ENCODE measurements around the gene RFTN1.
A peak's percentile ranks its signal among the peaks of the same experiment; 100 is the strongest.

Gene RFTN1

DNA sequence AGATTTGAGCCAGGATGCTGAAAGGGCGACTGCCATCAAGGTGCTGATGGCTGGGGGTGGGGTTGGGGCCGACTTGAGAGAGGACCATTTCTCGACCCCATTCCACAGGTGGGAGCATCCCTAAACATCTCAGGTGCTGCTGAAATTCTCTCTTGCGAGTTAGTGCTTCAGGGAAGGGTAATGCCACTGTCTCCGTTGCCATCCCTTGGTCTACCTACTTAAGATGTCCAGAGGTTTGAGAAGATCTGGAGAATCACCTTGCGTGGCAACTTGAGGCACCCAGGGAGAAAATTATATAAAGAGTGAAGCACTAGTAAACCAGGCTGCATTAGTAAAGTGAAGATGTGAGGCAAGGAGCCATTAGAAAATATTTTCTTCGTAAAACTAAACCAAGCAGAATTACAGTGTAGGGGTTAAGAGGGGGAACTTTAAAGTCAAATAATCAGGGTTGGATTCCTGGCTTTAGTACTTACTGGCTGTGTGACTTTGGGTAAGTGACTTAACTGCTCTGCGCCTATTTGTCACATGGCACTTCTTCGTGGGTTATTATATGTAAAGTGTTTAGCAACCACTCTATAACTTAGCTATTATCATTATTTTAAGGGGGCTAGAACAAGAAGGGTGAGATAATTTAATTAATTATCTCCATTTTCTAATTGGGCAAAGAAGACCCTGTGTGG is 662 bp upstream of the RFTN1 start:
- peak overlapping the region; percentile 93 for H3K4me3 ChIP-seq (ENCODE audit: control insufficient read depth, low read depth, low read length)
- TF ChIP-seq, protein P1, sequence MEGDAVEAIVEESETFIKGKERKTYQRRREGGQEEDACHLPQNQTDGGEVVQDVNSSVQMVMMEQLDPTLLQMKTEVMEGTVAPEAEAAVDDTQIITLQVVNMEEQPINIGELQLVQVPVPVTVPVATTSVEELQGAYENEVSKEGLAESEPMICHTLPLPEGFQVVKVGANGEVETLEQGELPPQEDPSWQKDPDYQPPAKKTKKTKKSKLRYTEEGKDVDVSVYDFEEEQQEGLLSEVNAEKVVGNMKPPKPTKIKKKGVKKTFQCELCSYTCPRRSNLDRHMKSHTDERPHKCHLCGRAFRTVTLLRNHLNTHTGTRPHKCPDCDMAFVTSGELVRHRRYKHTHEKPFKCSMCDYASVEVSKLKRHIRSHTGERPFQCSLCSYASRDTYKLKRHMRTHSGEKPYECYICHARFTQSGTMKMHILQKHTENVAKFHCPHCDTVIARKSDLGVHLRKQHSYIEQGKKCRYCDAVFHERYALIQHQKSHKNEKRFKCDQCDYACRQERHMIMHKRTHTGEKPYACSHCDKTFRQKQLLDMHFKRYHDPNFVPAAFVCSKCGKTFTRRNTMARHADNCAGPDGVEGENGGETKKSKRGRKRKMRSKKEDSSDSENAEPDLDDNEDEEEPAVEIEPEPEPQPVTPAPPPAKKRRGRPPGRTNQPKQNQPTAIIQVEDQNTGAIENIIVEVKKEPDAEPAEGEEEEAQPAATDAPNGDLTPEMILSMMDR (IDR thresholded peaks at IDR 0.05; ENCODE audit: control insufficient read depth, insufficient read depth, low read depth, low read length, missing control alignments): no peak
- no peak for DNase-seq (ENCODE audit: low read depth)

DNA sequence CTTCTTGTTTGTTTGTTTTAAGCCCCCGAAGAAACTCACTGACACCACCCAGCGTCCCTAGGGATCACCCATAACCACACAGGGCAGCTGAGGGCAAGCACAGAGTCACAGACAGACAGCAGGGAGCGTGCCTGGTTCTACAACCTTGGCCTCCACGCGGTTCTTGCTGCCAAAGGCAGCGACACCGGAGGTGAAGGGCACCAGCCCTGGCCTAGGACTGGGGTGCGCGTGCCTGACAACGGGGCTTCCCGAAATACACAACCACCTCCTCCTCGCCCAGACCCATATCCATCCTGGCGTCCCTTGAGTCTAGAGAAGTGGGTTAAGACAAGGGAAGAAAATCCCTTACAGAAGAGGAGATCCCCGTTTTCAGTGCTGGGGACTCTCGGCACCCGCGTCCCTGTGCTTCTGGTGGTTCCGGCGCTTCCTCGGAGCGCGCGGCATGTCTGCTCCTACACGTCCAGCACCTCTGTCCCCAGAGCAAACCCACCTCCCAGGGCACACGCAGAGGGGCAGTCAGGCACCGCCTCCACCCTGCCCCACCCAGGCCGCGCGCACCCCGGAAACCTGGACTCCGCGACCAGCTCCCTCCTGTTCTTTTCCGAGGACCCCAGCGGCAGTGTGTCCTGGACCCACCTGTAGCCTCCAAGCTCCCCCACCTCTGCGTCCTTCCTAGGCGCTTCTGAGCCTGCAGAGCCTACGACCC is 911 bp downstream of the RFTN1 start:
- TF ChIP-seq, protein P1 (IDR thresholded peaks at IDR 0.05; ENCODE audit: control insufficient read depth, insufficient read depth, low read depth, low read length, missing control alignments): no peak
- DNase-seq (ENCODE audit: low read depth): no peak
- H3K4me3 ChIP-seq (ENCODE audit: control insufficient read depth, low read depth, low read length): peak overlapping the region; percentile 93

DNA sequence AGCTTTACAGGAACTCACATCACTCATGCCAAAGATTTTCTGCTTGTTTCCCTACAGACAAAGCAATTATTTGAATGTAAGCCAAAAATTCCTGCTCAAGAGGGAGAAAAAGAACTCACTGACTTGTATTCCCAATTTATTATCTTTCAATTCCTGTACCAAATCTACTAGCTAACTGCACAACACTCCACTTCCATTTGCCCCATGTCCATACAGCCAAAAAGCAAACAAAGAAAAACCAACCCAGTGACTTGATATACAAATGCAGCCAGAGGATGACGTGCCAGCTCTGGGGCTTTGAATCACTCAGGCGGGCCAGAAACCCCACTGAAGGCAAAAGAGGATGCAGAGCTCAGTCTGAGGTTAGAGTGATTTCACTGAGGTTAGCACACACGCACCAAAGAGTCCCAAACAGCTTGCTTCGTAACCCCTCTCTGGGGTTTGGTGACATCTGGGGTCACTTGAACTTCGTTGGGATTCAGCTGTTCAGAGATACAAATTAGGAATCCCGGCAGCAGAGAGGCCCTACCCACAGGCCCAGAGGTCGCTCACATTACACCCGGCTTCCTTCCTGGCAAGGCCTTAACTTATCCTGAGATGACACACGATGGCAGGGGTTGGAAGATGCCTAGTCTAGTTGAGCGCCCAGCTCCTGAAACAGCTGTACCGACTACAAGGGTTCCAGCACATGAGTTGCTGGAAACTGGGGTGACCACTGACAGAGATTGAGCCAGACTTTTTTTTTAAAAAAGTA is 1.6 kb downstream of the RFTN1 start:
- H3K4me3 ChIP-seq (ENCODE audit: control insufficient read depth, low read depth, low read length): peak overlapping the region; percentile 93
- TF ChIP-seq, protein P1 (IDR thresholded peaks at IDR 0.05; ENCODE audit: control insufficient read depth, insufficient read depth, low read depth, low read length, missing control alignments): no peak
- DNase-seq (ENCODE audit: low read depth): peak; percentile 63

DNA sequence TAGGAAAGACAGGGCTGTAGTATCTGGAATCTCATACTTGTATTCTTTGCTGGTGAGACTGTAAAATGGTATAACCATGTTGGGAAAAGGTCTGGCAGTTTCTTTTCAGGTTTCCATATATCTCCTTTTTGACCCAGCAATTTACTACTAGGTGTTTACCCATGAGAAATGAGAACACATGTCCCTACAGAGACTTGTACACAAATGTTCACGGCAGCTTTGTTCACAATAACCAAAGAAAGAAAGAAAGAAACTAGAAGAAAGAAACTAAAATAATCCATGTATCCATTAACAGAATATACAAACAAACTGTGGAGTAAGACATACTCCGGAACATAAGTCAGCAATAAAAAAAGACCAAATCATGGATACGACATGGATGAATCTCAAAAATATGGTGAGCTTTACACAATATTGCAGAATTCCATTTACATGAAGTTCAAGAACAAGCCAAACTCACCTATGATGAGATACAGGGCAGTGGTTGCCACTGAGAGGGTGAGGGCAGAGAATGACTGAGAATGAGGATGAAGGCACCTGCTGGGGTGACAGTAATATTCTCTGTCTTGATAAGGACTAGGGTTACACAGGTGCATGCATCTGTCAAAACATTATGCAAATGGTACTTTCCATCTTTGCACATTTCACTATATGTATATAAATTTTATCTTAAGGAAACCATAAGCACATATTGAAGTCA is 2.7 kb downstream of the RFTN1 start:
- TF ChIP-seq, protein P1 (IDR thresholded peaks at IDR 0.05; ENCODE audit: control insufficient read depth, insufficient read depth, low read depth, low read length, missing control alignments): no peak
- no peak overlapping the region for H3K4me3 ChIP-seq (ENCODE audit: control insufficient read depth, low read depth, low read length)
- DNase-seq (ENCODE audit: low read depth): no peak

DNA sequence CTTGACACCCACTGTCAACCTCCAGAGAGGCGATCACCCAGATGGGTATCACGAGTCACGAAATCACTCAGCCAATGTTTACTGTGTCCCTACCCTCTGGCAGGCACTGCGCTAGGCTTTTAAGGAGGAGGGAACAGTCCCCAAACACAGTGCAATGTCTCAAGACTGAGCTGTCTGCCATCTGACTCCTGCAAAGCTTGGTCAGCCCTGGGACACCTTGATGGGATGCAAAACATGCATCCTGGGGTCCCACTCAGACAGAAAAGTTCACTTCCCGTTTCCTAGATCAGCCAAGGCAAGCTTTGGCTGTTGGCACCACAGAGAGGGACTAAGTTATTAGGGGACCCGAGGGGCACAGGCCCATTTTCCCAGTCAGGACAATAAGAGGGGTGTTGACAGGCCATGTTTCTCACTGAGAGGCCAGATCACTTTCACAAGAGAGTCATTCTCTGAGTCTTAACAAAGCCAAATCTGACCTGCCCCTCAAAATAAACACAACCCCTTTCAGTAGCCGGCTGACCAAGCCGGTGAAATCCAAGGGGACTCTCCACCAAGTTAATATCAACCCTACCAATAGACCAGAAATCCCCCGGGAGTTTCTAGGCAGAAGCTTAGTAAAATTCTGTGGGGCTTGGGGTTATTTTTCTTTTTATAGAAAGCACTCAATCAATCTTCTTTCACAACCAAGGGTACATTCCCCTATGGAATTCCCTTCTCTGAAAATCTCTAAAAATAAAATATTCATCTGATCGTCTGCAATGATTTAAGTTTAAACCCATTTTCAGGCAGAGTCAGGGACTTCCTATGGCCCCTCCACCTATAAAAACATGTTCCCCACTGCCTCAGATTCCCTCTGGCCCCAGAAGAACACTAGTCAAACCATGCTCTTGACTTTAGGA is 3.5 kb downstream of the RFTN1 start:
- H3K4me3 ChIP-seq (ENCODE audit: control insufficient read depth, low read depth, low read length): no peak overlapping the region
- TF ChIP-seq, protein P1 (IDR thresholded peaks at IDR 0.05; ENCODE audit: control insufficient read depth, insufficient read depth, low read depth, low read length, missing control alignments): no peak
- DNase-seq (ENCODE audit: low read depth): no peak

Measured in AG09309 (cell line).